ENCODE data around the gene PCGF1.

PCGF1 gene

DNA sequence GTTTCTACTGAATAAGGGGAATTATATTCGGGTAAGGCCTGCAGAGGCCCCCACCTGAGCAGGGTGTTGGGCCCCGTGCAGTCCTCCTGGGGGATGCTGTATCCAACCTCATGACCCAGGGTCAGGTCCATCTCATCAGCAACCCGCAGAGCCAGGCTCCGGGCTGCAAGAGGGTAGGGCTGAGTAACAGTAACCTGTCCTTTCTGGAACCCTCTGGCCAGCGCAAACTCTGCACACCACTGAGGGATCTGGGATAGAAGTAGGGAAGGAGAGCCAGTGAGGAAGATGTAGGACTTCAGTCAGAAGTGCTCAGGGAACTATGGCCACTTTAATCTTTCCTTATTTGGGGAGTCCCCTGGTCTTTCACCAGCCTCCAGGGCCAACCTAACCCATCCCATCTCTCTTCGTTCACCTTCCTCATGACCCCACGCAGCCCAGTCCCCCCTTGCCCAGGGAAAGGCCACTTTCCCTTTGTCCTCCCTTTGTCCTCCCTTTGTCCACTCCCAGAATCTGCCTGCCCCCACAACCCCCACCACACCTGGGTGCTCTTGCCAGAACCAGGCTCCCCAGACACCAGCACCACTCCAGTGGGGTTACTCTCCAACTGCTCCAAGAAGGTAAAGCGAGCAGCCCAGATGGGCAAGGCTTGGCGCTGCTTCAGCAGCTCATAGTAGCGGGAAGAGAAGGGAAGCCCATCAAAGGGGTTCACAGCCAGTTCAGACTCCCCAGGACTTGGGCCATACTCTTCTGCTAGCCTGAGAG, 17.6 kb upstream of the PCGF1 start:
- TF ChIP-seq, protein P1, sequence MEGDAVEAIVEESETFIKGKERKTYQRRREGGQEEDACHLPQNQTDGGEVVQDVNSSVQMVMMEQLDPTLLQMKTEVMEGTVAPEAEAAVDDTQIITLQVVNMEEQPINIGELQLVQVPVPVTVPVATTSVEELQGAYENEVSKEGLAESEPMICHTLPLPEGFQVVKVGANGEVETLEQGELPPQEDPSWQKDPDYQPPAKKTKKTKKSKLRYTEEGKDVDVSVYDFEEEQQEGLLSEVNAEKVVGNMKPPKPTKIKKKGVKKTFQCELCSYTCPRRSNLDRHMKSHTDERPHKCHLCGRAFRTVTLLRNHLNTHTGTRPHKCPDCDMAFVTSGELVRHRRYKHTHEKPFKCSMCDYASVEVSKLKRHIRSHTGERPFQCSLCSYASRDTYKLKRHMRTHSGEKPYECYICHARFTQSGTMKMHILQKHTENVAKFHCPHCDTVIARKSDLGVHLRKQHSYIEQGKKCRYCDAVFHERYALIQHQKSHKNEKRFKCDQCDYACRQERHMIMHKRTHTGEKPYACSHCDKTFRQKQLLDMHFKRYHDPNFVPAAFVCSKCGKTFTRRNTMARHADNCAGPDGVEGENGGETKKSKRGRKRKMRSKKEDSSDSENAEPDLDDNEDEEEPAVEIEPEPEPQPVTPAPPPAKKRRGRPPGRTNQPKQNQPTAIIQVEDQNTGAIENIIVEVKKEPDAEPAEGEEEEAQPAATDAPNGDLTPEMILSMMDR (IDR thresholded peaks at IDR 0.05; ENCODE audit: poor library complexity, severe bottlenecking): no peak
- peaks cover 2% of the 10 kb centered on the region for H3K4me1 ChIP-seq (ENCODE audit: insufficient read depth, poor library complexity, severe bottlenecking)
- H3K27ac ChIP-seq (ENCODE audit: poor library complexity, severe bottlenecking): no peak overlapping the region

DNA sequence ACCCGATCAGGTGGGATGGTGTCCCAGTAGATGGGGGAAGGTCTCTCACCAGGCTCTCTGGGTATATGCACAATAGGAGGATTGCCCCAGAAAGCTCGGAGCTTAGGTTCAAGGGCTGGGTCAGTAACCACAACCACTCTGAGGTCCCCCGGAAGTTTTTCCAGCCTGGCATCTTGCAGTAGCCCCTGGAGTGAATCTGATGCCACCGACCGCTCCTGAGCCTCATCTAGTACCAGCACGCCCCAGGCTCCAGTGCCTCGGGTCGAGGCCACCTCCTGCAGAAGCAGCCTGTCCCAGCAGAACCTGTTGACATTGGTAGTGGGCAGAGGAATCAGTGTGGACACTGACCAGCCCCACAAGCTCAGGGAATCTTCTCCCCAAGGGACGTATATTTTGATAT, 16.5 kb upstream of the PCGF1 start:
- TF ChIP-seq, protein P1 (IDR thresholded peaks at IDR 0.05; ENCODE audit: poor library complexity, severe bottlenecking): no peak
- DNase-seq (ENCODE audit: low spot score) (no peak), ATAC-seq (ENCODE audit: low read depth) (no peak)
- no peak overlapping the region for H3K4me3 ChIP-seq (ENCODE audit: severe bottlenecking)
- H3K27me3 ChIP-seq (ENCODE audit: insufficient read depth, poor library complexity, severe bottlenecking): peaks cover 10% of the 10 kb centered on the region
- peaks cover 31% of the 10 kb centered on the region for H3K36me3 ChIP-seq (ENCODE audit: low read depth)
- no peaks in the 10 kb centered on the region for H3K9me3 ChIP-seq (ENCODE audit: severe bottlenecking)
- H3K4me1 ChIP-seq (ENCODE audit: insufficient read depth, poor library complexity, severe bottlenecking): peaks cover 2% of the 10 kb centered on the region
- no peak overlapping the region for H3K27ac ChIP-seq (ENCODE audit: poor library complexity, severe bottlenecking)

More for the DNA sequence above, 17.6 kb upstream of the PCGF1 start:
- H3K36me3 ChIP-seq (ENCODE audit: low read depth): peaks cover 31% of the 10 kb centered on the region
- ATAC-seq (ENCODE audit: low read depth) (no peak), DNase-seq (ENCODE audit: low spot score) (peak; percentile 36)
- H3K9me3 ChIP-seq (ENCODE audit: severe bottlenecking): no peaks in the 10 kb centered on the region
- no peak overlapping the region for H3K4me3 ChIP-seq (ENCODE audit: severe bottlenecking)
- no peaks in the 10 kb centered on the region for H3K27me3 ChIP-seq (ENCODE audit: insufficient read depth, poor library complexity, severe bottlenecking)

DNA sequence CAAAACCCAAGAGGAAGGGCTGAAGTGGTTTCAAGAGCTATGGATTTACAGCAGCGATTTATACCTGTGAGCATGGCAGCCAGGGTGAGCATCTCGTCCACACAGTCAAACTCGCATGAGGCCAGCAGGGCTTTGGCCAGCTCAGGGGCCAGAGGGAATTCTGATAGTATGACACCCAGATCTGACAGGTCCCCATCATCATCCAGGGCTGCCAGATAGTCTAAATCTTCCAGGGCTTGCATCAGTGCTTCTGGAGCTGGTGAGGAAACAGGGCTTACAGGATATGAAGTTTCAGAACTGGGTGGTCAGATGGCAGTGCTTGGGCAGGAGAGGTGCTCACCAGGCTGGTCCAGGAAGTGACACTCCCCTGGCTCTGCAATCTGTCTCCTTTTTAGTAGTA, 15.0 kb upstream of the PCGF1 start:
- H3K4me3 ChIP-seq (ENCODE audit: severe bottlenecking): no peak overlapping the region
- H3K27ac ChIP-seq (ENCODE audit: poor library complexity, severe bottlenecking): no peak overlapping the region
- TF ChIP-seq, protein P1 (IDR thresholded peaks at IDR 0.05; ENCODE audit: poor library complexity, severe bottlenecking): no peak
- no peak for DNase-seq (ENCODE audit: low spot score)
- peaks cover 2% of the 10 kb centered on the region for H3K4me1 ChIP-seq (ENCODE audit: insufficient read depth, poor library complexity, severe bottlenecking)
- no peaks in the 10 kb centered on the region for H3K9me3 ChIP-seq (ENCODE audit: severe bottlenecking)
- H3K27me3 ChIP-seq (ENCODE audit: insufficient read depth, poor library complexity, severe bottlenecking): peaks cover 23% of the 10 kb centered on the region
- ATAC-seq (ENCODE audit: low read depth): no peak
- peaks cover 19% of the 10 kb centered on the region for H3K36me3 ChIP-seq (ENCODE audit: low read depth)

DNA sequence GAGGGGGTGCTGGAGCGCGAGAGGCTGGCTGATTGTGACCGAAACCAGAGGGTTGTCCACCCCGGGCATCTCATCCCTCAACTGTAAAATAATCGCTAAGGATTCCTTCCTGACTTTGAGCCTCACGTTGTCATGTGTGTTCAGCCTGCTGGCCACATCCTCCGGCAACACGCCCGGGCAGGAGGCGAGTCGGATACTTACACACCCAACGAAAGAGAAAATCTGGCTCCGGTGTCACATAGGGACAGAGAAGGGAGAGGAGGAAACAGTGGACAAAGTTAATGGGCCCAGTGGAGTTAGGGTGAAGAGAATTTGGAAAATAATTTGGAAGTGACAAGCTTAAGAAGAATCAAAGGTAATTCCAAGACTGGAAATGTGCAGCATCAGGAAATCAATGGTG, 9.2 kb upstream of the PCGF1 start:
- TF ChIP-seq, protein P1 (IDR thresholded peaks at IDR 0.05; ENCODE audit: poor library complexity, severe bottlenecking): no peak
- no peak for DNase-seq (ENCODE audit: low spot score)
- H3K4me3 ChIP-seq (ENCODE audit: severe bottlenecking): no peak overlapping the region

DNA sequence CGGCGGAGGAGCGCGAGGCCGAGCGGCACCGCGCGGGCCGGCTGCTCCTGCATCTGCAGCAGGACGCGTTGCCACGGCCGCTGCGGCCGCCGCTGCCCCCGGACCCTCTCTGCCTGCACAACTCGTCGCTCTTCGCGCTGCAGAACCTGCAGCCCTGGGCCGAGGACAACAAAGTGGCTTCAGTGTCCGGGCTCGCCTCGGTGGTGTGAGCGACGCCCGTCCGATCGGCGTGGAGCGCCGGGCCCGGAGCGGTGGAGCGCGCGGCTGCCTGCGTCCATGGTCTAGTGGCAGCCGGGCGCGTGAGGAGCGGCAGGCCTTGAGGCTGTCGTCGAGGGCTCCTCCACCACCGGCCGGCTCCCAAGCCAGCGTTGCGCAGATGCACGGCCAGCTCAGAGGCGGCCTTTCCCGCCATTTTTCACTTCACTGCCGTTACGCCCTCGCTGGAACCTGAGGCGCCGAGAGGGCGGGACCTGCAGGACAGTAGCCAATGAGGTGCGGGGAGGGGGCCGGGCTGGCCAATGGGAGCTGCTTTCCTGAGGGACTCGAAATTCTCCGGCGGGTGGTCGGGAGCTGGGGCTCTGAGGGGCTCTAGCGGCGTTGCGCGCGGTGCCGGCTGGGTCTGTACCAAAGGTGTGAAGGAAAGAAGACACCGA, 8.6 kb upstream of the PCGF1 start:
- H3K4me3 ChIP-seq (ENCODE audit: severe bottlenecking): no peak overlapping the region
- ATAC-seq (ENCODE audit: low read depth): no peak; the same call in 2 of the 3 replicates

More for the DNA sequence above, 9.2 kb upstream of the PCGF1 start:
- Histone ChIP-seq H3K4me1 (ENCODE audit: insufficient read depth, poor library complexity, severe bottlenecking) (no peaks in the 10 kb centered on the region), H3K9me3 (ENCODE audit: severe bottlenecking) (no peaks in the 10 kb centered on the region), H3K27ac (ENCODE audit: poor library complexity, severe bottlenecking) (no peak overlapping the region), H3K36me3 (ENCODE audit: low read depth) (no peaks in the 10 kb centered on the region), H3K27me3 (ENCODE audit: insufficient read depth, poor library complexity, severe bottlenecking) (peaks cover 82% of the 10 kb centered on the region)
- no peak for ATAC-seq (ENCODE audit: low read depth)

More for the DNA sequence above, 8.6 kb upstream of the PCGF1 start:
- Histone ChIP-seq H3K27me3 (ENCODE audit: insufficient read depth, poor library complexity, severe bottlenecking) (peaks cover 85% of the 10 kb centered on the region), H3K9me3 (ENCODE audit: severe bottlenecking) (no peaks in the 10 kb centered on the region), H3K27ac (ENCODE audit: poor library complexity, severe bottlenecking) (no peak overlapping the region), H3K4me1 (ENCODE audit: insufficient read depth, poor library complexity, severe bottlenecking) (no peaks in the 10 kb centered on the region), H3K36me3 (ENCODE audit: low read depth) (no peaks in the 10 kb centered on the region)
- DNase-seq (ENCODE audit: low spot score): peak; percentile 69
- TF ChIP-seq, protein P1 (IDR thresholded peaks at IDR 0.05; ENCODE audit: poor library complexity, severe bottlenecking): no peak

All from RWPE2 (cell line).